Uterus (tissue), 4 donors: Measurements from ENCODE around the gene NFILZ. TPM values are rescaled to one million over a fixed set of nuclear protein-coding genes. Genes with fewer than 3 reads are reported as not detected.

Experiments
- DNase-seq, 2 donors: peaks; one replicate each; pipeline ENCODE4 v3.0.0-alpha.2; 2019 to 2020
- H3K27ac ChIP-seq, 2 donors: fragments of 200-600 bp; sonication (generic); 1 replicate in 1 of 2; 2 replicates in 1 of 2; pipeline ENCODE4 v1.5.1; 2016 to 2018
- H3K27me3 ChIP-seq, 2 donors: fragments of 200-600 bp; sonication (generic); one replicate each; pipeline ENCODE4 v1.5.1; 2018 to 2019; ENCODE audit warnings: control low read depth in 1 of 2
- H3K36me3 ChIP-seq, 2 donors: fragments of 200-600 bp; sonication (generic); one replicate each; pipeline ENCODE4 v1.5.1; 2019; ENCODE audit warnings: control low read depth in 1 of 2
- H3K4me1 ChIP-seq, 2 donors: fragments of 200-600 bp; sonication (generic); one replicate each; pipeline ENCODE4 v1.5.1; 2018 to 2019; ENCODE audit warnings: control low read depth in 1 of 2
- H3K4me3 ChIP-seq, 2 donors: fragments of 200-600 bp; sonication (generic); 1 replicate in 1 of 2; 2 replicates in 1 of 2; pipeline ENCODE4 v1.5.1; 2018 to 2019; ENCODE audit warnings: mild to moderate bottlenecking in 1 of 2
- H3K9me3 ChIP-seq, 2 donors: fragments of 200-600 bp; sonication (generic); one replicate each; pipeline ENCODE4 v1.5.1; 2019; ENCODE audit warnings: control low read depth in 1 of 2
- CTCF ChIP-seq, 4 experiments: fragments of 200-600 bp in 2 of 4; fragments of 450-650 bp in 2 of 4; sonication (generic) in 2 of 4; IDR thresholded peaks; one replicate each; pipeline ENCODE4 v1.5.1; 2016 to 2019; ENCODE audit warnings: antibody characterized with exemption in 4 of 4, mild to moderate bottlenecking in 2 of 4, moderate library complexity in 1 of 4
- POLR2A ChIP-seq, 2 donors: fragments of 450-650 bp; IDR thresholded peaks; one replicate each; pipeline ENCODE4 v1.6.1; 2016; ENCODE audit warnings: antibody characterized with exemption in 2 of 2, mild to moderate bottlenecking in 1 of 2, moderate library complexity in 1 of 2
- intact Hi-C: fragments of 100-400 bp; cut with DNase I; formaldehyde crosslinking; loops from one replicate; pipeline ENCODE4 v1.15.1; 2023; ENCODE audit warnings: low total_unique reads
- total RNA-seq, 4 donors: library from RNA; depleted of rRNA in 3 of 4; stranded (reverse); fragments of >200 nt in 3 of 4; gene quantifications; one replicate each; pipeline versions ENCODE4 v1.1.0 to v1.2.4, GENCODE V29; 2014 to 2023
- donor health status: DM: yes; HTN: yes; CAD: no.

The NFILZ gene
- total RNA-seq, 4 donors from 2014 or later: not detected

GRCh38 chr19:8600064-8600463, 30.4 kb upstream of the NFILZ start:
- intact Hi-C loops: no loop called here
- DNase-seq: no peak
- no peaks in the 10 kb centered on the region for H3K36me3 ChIP-seq
- no peaks in the 10 kb centered on the region for H3K27me3 ChIP-seq
- no peaks in the 10 kb centered on the region for H3K4me1 ChIP-seq
- no peak overlapping the region for H3K27ac ChIP-seq
- H3K4me3 ChIP-seq: no peak overlapping the region
- no peak for TF ChIP-seq POLR2A (IDR thresholded peaks at IDR 0.05)
- no peak for TF ChIP-seq CTCF (IDR thresholded peaks at IDR 0.05)
- no peaks in the 10 kb centered on the region for H3K9me3 ChIP-seq

- Histone ChIP-seq H3K27ac (no peak overlapping the region), H3K27me3 (no peaks in the 10 kb centered on the region), H3K9me3 (no peaks in the 10 kb centered on the region), H3K4me3 (no peak overlapping the region), H3K4me1 (no peaks in the 10 kb centered on the region), H3K36me3 (no peaks in the 10 kb centered on the region)
- no peak for TF ChIP-seq CTCF (IDR thresholded peaks at IDR 0.05)
- DNase-seq: no peak
- intact Hi-C loops: no loop called here
Observed at GRCh38 chr19:8600816-8601215, 29.6 kb upstream of the NFILZ start.

- Histone ChIP-seq H3K4me3 (no peak overlapping the region), H3K36me3 (no peaks in the 10 kb centered on the region), H3K9me3 (no peaks in the 10 kb centered on the region), H3K27me3 (no peaks in the 10 kb centered on the region), H3K4me1 (no peaks in the 10 kb centered on the region), H3K27ac (no peak overlapping the region)
- TF ChIP-seq CTCF (IDR thresholded peaks at IDR 0.05): no peak
- no peak for TF ChIP-seq POLR2A (IDR thresholded peaks at IDR 0.05)
- DNase-seq: no peak
- intact Hi-C loops: no loop called here
Observed at GRCh38 chr19:8601796-8602195, 28.6 kb upstream of the NFILZ start.

- TF ChIP-seq POLR2A (IDR thresholded peaks at IDR 0.05): no peak
- no peak for TF ChIP-seq CTCF (IDR thresholded peaks at IDR 0.05)
- Histone ChIP-seq H3K27ac (no peak overlapping the region), H3K27me3 (no peaks in the 10 kb centered on the region)
Observed at GRCh38 chr19:8605514-8605913, 24.9 kb upstream of the NFILZ start.

GRCh38 chr19:8607386-8607785, 23.0 kb upstream of the NFILZ start:
- no peaks in the 10 kb centered on the region for H3K36me3 ChIP-seq
- no peak overlapping the region for H3K27ac ChIP-seq
- no peaks in the 10 kb centered on the region for H3K27me3 ChIP-seq
- H3K9me3 ChIP-seq: no peaks in the 10 kb centered on the region
- TF ChIP-seq POLR2A (IDR thresholded peaks at IDR 0.05): no peak
- no peak for TF ChIP-seq CTCF (IDR thresholded peaks at IDR 0.05)
- intact Hi-C loops: no loop called here
- peaks cover 5 to 15% of the 10 kb centered on the region in 2 donors for H3K4me1 ChIP-seq
- H3K4me3 ChIP-seq: no peak overlapping the region
- no peak for DNase-seq

More at GRCh38 chr19:8605514-8605913, 24.9 kb upstream of the NFILZ start:
- Histone ChIP-seq H3K4me3 (no peak overlapping the region), H3K9me3 (no peaks in the 10 kb centered on the region), H3K36me3 (no peaks in the 10 kb centered on the region), H3K4me1 (peaks cover 5 to 9% of the 10 kb centered on the region in 2 donors)
- DNase-seq: no peak
- intact Hi-C loops: no loop called here
